ENCODE measurements around the gene KISS1. TPM values are rescaled to one million over a fixed set of nuclear protein-coding genes. Genes with fewer than 3 reads are reported as not detected.

The KISS1 gene
- total RNA-seq, 1 donor from 2014 or later, result 0.60 TPM

DNA sequence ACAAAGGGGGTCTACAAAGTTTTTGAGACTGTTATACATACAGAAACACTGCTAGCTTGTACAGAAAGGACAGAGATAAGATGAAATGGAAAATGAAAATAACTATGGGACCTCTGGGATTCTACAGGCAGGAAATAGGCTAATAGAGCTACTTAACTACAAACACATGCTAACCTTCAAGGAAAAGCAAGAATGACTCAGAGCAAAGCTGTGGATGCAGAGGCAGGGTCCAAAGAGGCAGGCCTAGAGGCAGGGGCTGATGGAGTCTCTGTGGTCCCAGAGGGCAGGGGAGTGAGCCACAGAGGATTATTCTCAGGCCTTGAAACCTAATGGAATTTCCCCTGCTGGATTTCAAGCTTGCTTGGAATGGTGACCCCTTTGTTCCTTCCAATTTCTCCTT, 36.2 kb upstream of the KISS1 start:
- peaks cover 61% of the 10 kb centered on the region for H3K36me3 Mint-ChIP-seq
- no peak for DNase-seq (ENCODE audit: low spot score in 2 of 2, unreplicated experiment in 2 of 2)
- no peak overlapping the region for H3K27ac Mint-ChIP-seq
- no peaks in the 10 kb centered on the region for H3K27me3 Mint-ChIP-seq (ENCODE audit: low read depth)
- H3K4me1 Mint-ChIP-seq, result no peaks in the 10 kb centered on the region
- no peak overlapping the region for H3K4me3 Mint-ChIP-seq
- TF ChIP-seq, protein P1, sequence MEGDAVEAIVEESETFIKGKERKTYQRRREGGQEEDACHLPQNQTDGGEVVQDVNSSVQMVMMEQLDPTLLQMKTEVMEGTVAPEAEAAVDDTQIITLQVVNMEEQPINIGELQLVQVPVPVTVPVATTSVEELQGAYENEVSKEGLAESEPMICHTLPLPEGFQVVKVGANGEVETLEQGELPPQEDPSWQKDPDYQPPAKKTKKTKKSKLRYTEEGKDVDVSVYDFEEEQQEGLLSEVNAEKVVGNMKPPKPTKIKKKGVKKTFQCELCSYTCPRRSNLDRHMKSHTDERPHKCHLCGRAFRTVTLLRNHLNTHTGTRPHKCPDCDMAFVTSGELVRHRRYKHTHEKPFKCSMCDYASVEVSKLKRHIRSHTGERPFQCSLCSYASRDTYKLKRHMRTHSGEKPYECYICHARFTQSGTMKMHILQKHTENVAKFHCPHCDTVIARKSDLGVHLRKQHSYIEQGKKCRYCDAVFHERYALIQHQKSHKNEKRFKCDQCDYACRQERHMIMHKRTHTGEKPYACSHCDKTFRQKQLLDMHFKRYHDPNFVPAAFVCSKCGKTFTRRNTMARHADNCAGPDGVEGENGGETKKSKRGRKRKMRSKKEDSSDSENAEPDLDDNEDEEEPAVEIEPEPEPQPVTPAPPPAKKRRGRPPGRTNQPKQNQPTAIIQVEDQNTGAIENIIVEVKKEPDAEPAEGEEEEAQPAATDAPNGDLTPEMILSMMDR (IDR thresholded peaks at IDR 0.05; ENCODE audit: unreplicated experiment), result no peak
- H3K9me3 Mint-ChIP-seq, result peaks cover 12% of the 10 kb centered on the region

DNA sequence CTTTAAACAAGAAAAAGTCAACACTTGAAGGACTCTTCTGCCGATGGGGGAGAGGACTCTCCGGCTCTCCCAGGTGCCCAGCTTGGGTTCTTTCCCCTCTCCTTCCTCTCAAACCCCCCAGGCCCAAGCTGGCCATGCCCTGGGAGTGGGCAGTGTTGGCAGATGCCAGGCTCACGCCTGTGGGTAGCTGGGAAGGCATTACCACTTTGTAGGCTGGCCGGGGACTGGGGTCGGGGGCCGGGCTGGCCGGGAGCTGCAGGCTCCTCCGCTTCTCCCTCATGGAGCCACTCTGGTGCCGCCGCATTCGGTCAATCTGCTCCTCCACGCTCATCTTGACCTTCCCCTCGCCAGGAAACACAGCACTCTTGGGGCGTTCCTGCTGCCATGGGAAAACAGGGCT, 33.9 kb upstream of the KISS1 start:
- TF ChIP-seq, protein P1 (IDR thresholded peaks at IDR 0.05; ENCODE audit: unreplicated experiment), result no peak
- Mint-ChIP-seq H3K4me1 (no peaks in the 10 kb centered on the region), H3K27ac (no peak overlapping the region), H3K9me3 (peaks cover 4% of the 10 kb centered on the region), H3K4me3 (no peak overlapping the region), H3K27me3 (ENCODE audit: low read depth) (no peaks in the 10 kb centered on the region), H3K36me3 (peaks cover 40% of the 10 kb centered on the region)
- DNase-seq (ENCODE audit: low spot score in 2 of 2, unreplicated experiment in 2 of 2), result no peak

DNA sequence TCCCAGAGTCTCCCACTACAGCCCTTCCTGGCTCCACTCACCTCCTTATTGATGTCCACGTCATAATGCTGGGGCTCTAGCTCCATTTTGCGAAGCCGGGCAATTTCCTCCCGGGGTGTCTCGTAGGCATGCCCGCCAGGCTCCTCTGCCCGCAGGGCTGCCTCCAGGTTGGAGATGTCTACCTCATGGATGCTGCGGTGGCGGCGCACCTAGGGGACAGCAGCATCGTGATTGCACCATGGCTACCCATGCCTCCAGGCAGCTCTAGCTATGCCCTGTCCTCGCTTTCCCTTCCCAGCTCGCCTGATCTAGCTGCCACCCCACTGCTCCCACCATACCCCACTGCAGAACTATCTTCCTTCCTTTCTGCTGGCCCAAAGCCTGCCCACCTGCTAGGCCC, 32.6 kb upstream of the KISS1 start:
- Mint-ChIP-seq H3K27ac (no peak overlapping the region), H3K4me1 (no peaks in the 10 kb centered on the region)

DNA sequence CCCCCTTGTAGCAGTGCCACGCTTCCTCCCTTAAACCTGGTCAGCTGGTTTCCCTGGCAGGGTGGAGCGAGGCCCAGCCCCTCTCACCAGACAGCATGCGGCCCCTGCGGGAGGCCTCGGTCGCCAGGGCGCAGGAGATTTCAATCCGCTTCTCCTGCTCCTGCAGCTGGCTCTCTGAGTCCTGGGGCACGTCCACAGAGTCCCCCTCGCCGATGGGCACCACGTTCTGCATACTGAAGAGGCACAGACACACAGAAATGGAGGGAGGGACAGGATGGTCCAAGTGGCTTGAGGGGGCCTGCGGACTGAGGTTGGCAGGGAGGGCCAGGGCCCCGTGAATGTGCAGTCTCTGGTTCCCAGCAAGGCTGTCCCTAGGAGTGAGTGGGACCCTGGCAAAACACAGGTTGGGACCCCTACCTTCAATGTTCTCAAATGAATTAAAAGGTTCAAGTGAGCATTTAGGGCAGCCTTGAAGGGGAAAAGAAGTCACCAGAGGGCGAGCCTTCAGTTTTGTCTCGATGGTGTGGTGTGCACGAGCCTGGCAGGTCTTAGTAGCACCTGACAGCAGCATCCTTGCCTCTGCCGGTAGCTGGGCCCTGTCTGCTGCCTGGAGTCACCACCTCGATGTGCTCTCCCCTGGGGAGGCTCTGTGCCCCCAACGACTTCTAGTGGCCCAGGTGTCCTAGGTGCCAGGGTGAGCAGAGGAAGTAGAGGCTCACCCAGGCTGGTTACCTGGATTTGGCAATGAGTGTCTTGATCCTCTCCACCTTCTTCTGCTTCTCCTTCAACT, 31.9 kb upstream of the KISS1 start:
- Mint-ChIP-seq H3K4me1 (no peaks in the 10 kb centered on the region), H3K27me3 (ENCODE audit: low read depth) (no peaks in the 10 kb centered on the region), H3K36me3 (peaks cover 25% of the 10 kb centered on the region), H3K4me3 (no peak overlapping the region), H3K27ac (no peak overlapping the region), H3K9me3 (peaks cover 4% of the 10 kb centered on the region)
- no peak for DNase-seq (ENCODE audit: low spot score in 2 of 2, unreplicated experiment in 2 of 2)
- TF ChIP-seq, protein P1 (IDR thresholded peaks at IDR 0.05; ENCODE audit: unreplicated experiment), result no peak

More for the DNA sequence above, 32.6 kb upstream of the KISS1 start:
- H3K4me3 Mint-ChIP-seq, result no peak overlapping the region
- H3K36me3 Mint-ChIP-seq, result peaks cover 30% of the 10 kb centered on the region
- peaks cover 4% of the 10 kb centered on the region for H3K9me3 Mint-ChIP-seq
- TF ChIP-seq, protein P1 (IDR thresholded peaks at IDR 0.05; ENCODE audit: unreplicated experiment), result no peak
- no peaks in the 10 kb centered on the region for H3K27me3 Mint-ChIP-seq (ENCODE audit: low read depth)
- no peak for DNase-seq (ENCODE audit: low spot score in 2 of 2, unreplicated experiment in 2 of 2)

DNA sequence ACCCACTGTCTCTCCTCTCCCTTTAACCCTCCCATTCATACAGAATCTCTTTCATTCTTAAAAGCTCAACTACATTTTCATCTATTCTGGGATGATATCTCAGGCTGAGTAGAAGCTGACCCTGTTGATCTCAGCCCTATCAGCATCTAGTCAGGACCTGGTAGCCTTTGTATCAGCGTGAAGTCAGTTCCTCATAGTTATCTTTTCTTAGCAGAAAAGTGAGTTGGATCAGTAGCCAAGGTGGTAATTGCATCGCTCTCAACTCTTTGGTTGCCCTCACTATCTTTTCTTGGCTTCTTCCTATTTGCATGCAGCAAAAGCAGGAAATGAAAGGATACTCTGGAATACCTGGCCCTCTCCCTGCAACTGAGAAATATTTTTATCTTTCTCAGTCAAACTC, 31.1 kb upstream of the KISS1 start:
- Mint-ChIP-seq H3K27me3 (ENCODE audit: low read depth) (no peaks in the 10 kb centered on the region), H3K27ac (peak overlapping the region; percentile 8), H3K4me1 (peaks cover 3% of the 10 kb centered on the region), H3K9me3 (peaks cover 4% of the 10 kb centered on the region), H3K36me3 (peaks cover 27% of the 10 kb centered on the region), H3K4me3 (no peak overlapping the region)
- TF ChIP-seq, protein P1 (IDR thresholded peaks at IDR 0.05; ENCODE audit: unreplicated experiment), result no peak
- DNase-seq (ENCODE audit: low spot score in 2 of 2, unreplicated experiment in 2 of 2), result no peak

All from mesothelial cell of epicardium (in vitro differentiated cells).